ENCODE data around the gene ADPRHL1.

ADPRHL1 gene

DNA sequence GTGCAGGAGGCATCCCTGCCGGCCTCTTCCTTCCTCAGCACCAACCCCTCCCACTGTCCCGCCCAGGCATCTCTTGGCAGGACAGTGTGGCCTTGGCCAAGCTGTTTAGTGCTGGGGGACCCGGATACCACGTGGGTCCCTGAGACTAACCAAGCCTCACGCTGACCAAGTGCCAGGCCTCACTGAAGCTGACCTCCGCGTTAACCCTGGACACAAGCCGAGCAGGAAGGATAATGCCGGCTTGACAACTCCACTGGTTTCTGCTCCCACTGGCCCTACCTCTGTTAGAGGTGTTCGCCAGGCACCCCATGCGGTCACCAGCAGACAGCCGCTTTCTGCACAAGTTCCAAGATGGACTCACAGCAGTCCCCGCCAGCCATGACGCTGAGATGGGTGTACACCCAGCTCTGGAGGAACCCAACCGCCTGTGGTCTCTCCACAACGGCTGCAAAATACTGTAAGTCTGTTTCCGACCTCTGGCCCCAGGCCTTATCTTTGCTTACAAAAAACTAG lies 101.7 kb downstream of the ADPRHL1 start:
- DNase-seq (ENCODE audit: low read depth in 2 of 2) = no peak

DNA sequence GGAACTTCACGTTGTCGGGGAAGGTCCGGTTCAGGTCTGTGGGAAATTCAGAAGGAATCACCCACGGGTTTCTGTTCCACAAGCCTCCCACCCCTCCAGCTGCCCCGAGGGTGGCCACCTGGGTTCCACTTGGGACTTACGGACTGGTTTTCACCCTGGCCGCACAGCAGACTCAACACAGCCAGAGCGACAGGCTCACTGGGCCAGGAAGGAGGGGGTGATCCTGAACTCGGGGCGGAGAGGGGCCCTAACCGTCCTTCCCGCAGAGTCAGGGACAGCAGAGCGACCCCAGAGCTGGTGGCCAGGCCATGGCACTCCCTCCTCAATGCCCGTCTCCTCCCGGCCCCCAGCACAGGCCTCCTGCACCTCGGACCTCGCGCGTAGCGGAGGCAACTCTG lies 102.4 kb downstream of the ADPRHL1 start:
- DNase-seq (ENCODE audit: low read depth in 2 of 2) = no peak

DNA sequence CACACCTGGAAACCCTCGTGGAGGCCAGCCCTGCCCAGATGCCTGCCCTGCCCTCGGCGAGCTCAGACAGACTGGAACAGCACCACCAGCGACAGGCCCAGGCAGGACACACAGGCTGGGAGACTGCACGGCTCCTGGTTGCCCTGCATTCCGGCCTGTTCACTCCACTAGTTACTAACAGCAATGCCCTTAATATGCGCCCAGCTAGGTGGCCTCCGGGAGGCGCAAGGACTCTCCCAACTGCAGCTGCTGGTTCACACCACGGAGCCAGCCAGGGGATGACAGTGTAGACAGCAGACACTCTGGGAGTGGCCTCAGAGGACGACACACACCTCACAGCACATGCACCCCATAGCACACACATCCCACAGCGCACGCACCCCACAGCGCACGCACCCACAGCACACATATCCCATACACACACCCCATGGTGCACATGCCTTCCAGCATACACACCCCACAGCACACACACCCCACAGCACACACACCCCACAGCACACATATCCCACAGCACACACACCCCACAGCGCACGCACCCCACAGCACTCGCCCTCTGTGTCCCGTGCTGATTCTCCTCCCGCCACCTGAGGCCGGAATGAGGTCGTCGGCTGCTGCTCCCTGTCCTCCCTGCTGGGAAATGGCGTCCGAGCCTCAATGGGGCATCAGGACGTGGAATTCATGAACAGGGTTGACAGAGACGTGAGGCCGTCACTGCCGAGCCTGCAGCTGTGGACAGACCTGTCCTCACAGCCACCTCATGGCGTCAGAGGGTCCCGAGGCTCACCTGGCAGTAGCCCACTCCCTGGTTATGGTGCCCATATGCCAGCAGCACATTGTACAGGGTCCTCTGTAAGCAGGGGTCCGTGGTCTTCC lies 103.0 kb downstream of the ADPRHL1 start:
- no peak for DNase-seq (ENCODE audit: low read depth in 2 of 2)
